Measurements from ENCODE around the gene VRTN. TPM values are rescaled to one million over a fixed set of nuclear protein-coding genes. Genes with fewer than 3 reads are reported as not detected.
A peak's percentile ranks its signal among the peaks of the same experiment; 100 is the strongest.

VRTN gene
- total and polyA plus RNA-seq, 2 donors (not counting 1 experiment from before 2014, with no cell fraction given): not detected

- H3K36me3 ChIP-seq (ENCODE audit: control insufficient read depth, insufficient read depth, low read length): no peaks in the 10 kb centered on the region
- no peak overlapping the region for H3K4me2 ChIP-seq (ENCODE audit: extremely low read depth, insufficient read depth, low read length)
- no peak overlapping the region for H3K9ac ChIP-seq (ENCODE audit: insufficient read depth, low read length)
- no peak overlapping the region for H3K4me3 ChIP-seq (replicated peaks in 1 of 4; ENCODE audit: control extremely low read depth in 1 of 4, insufficient read depth in 1 of 4, low read depth in 3 of 4, low read length in 4 of 4)
- peaks cover 2% of the 10 kb centered on the region for H3K4me1 ChIP-seq (ENCODE audit: control insufficient read depth, extremely low read depth, insufficient read depth, low read length)
- TF ChIP-seq, protein P1, sequence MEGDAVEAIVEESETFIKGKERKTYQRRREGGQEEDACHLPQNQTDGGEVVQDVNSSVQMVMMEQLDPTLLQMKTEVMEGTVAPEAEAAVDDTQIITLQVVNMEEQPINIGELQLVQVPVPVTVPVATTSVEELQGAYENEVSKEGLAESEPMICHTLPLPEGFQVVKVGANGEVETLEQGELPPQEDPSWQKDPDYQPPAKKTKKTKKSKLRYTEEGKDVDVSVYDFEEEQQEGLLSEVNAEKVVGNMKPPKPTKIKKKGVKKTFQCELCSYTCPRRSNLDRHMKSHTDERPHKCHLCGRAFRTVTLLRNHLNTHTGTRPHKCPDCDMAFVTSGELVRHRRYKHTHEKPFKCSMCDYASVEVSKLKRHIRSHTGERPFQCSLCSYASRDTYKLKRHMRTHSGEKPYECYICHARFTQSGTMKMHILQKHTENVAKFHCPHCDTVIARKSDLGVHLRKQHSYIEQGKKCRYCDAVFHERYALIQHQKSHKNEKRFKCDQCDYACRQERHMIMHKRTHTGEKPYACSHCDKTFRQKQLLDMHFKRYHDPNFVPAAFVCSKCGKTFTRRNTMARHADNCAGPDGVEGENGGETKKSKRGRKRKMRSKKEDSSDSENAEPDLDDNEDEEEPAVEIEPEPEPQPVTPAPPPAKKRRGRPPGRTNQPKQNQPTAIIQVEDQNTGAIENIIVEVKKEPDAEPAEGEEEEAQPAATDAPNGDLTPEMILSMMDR (conservative IDR thresholded peaks at IDR 0.05 in 1 of 2, IDR thresholded peaks at IDR 0.05 in 1 of 2; ENCODE audit: low read depth in 1 of 2, low read length in 2 of 2): peak; percentile 11 to 15
- no peak for TF ChIP-seq EZH2 (IDR thresholded peaks at IDR 0.05; ENCODE audit: low read length, missing control alignments)
- H2AFZ ChIP-seq (ENCODE audit: low read length): no peak overlapping the region
- H3K27me3 ChIP-seq (ENCODE audit: control insufficient read depth, insufficient read depth, low read length): peaks cover 42% of the 10 kb centered on the region
- no peaks in the 10 kb centered on the region for H3K79me2 ChIP-seq (ENCODE audit: control insufficient read depth, insufficient read depth, low read length)
- peak in 1 of 2 donors; percentile 4 for DNase-seq (ENCODE audit: low read depth in 2 of 2)
- H3K9me3 ChIP-seq (ENCODE audit: control insufficient read depth, insufficient read depth, low read depth, low read length): no peaks in the 10 kb centered on the region
- H4K20me1 ChIP-seq (ENCODE audit: control insufficient read depth, extremely low read depth, insufficient read depth, low read length): no peaks in the 10 kb centered on the region
- H3K27ac ChIP-seq (ENCODE audit: insufficient read depth, low read length): no peak overlapping the region
Measured at GRCh38 chr14:74400031-74400685, 51.9 kb downstream of the VRTN start.

DNA sequence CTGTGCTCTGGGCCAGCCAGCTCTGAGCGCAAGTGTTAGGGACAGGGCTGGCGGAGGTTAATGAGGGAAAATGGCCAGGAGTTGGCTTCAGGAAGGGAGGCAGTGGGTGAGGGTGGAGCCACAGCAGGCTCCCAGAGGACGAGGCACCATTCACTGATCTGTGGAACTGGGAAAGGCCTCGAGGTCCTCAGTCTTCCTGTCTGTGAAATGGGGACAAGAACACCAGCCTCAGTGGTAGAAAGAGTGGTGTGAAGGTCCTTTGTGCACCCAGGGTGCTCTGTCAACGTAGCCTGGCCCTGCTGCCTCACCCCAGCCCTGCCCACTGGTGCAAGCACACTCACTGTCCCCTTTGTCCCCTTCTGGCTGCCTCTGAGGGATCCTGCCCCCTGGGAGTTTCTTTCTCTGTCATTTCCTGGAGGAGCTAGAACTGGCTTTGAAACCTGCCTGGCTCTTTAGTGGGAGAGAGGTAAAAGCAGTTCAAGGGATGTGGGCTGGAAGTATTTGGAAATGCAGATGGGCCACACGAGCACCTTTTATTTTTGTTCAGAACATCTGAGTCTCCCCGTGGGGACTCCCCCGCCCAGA, 52.7 kb downstream of the VRTN start:
- H3K36me3 ChIP-seq (ENCODE audit: control insufficient read depth, insufficient read depth, low read length): no peaks in the 10 kb centered on the region
- H3K4me2 ChIP-seq (ENCODE audit: extremely low read depth, insufficient read depth, low read length): no peak overlapping the region
- no peak overlapping the region for H3K9ac ChIP-seq (ENCODE audit: insufficient read depth, low read length)
- H3K4me1 ChIP-seq (ENCODE audit: control insufficient read depth, extremely low read depth, insufficient read depth, low read length): peaks cover 2% of the 10 kb centered on the region
- no peaks in the 10 kb centered on the region for H3K9me3 ChIP-seq (ENCODE audit: control insufficient read depth, insufficient read depth, low read depth, low read length)
- H3K27ac ChIP-seq (ENCODE audit: insufficient read depth, low read length): no peak overlapping the region
- H2AFZ ChIP-seq (ENCODE audit: low read length): no peak overlapping the region
- H3K79me2 ChIP-seq (ENCODE audit: control insufficient read depth, insufficient read depth, low read length): no peaks in the 10 kb centered on the region
- H4K20me1 ChIP-seq (ENCODE audit: control insufficient read depth, extremely low read depth, insufficient read depth, low read length): no peaks in the 10 kb centered on the region
- no peak overlapping the region for H3K4me3 ChIP-seq (replicated peaks in 1 of 4; ENCODE audit: control extremely low read depth in 1 of 4, insufficient read depth in 1 of 4, low read depth in 3 of 4, low read length in 4 of 4)
- peaks cover 45% of the 10 kb centered on the region for H3K27me3 ChIP-seq (ENCODE audit: control insufficient read depth, insufficient read depth, low read length)
- DNase-seq (ENCODE audit: low read depth in 2 of 2): no peak
- TF ChIP-seq, protein P1 (conservative IDR thresholded peaks at IDR 0.05 in 1 of 2, IDR thresholded peaks at IDR 0.05 in 1 of 2; ENCODE audit: low read depth in 1 of 2, low read length in 2 of 2): no peak
- no peak for TF ChIP-seq EZH2 (IDR thresholded peaks at IDR 0.05; ENCODE audit: low read length, missing control alignments)

- Histone ChIP-seq H3K36me3 (ENCODE audit: control insufficient read depth, insufficient read depth, low read length) (no peaks in the 10 kb centered on the region), H2AFZ (ENCODE audit: low read length) (no peak overlapping the region), H3K4me2 (ENCODE audit: extremely low read depth, insufficient read depth, low read length) (no peak overlapping the region), H3K4me1 (ENCODE audit: control insufficient read depth, extremely low read depth, insufficient read depth, low read length) (peaks cover 2% of the 10 kb centered on the region), H3K9ac (ENCODE audit: insufficient read depth, low read length) (no peak overlapping the region), H3K79me2 (ENCODE audit: control insufficient read depth, insufficient read depth, low read length) (no peaks in the 10 kb centered on the region), H3K27ac (ENCODE audit: insufficient read depth, low read length) (no peak overlapping the region), H3K4me3 (replicated peaks in 1 of 4; ENCODE audit: control extremely low read depth in 1 of 4, insufficient read depth in 1 of 4, low read depth in 3 of 4, low read length in 4 of 4) (no peak overlapping the region), H3K9me3 (ENCODE audit: control insufficient read depth, insufficient read depth, low read depth, low read length) (no peaks in the 10 kb centered on the region), H3K27me3 (ENCODE audit: control insufficient read depth, insufficient read depth, low read length) (peaks cover 40% of the 10 kb centered on the region), H4K20me1 (ENCODE audit: control insufficient read depth, extremely low read depth, insufficient read depth, low read length) (no peaks in the 10 kb centered on the region)
- TF ChIP-seq, protein P1 (conservative IDR thresholded peaks at IDR 0.05 in 1 of 2, IDR thresholded peaks at IDR 0.05 in 1 of 2; ENCODE audit: low read depth in 1 of 2, low read length in 2 of 2): no peak
- no peak for TF ChIP-seq EZH2 (IDR thresholded peaks at IDR 0.05; ENCODE audit: low read length, missing control alignments)
- DNase-seq (ENCODE audit: low read depth in 2 of 2): no peak
Measured at GRCh38 chr14:74401504-74402241, 53.4 kb downstream of the VRTN start.
